KOPT-K1 (cell line): ENCODE measurements around the gene NFYA.

Source experiments
- H3K27ac ChIP-seq: fragments of 200-600 bp; sonication (generic); 2 replicates; pipeline ENCODE4 v1.5.1; 2016; ENCODE audit warnings: antibody characterized with exemption, mild to moderate bottlenecking, low read depth, low read length; ENCODE audit not compliant: poor library complexity, severe bottlenecking
- H3K36me3 ChIP-seq: fragments of 200-600 bp; sonication (generic); 2 replicates; pipeline ENCODE4 v1.5.1; 2017; ENCODE audit warnings: antibody characterized with exemption, mild to moderate bottlenecking, low read length, moderate library complexity; ENCODE audit not compliant: insufficient read depth
- H3K9me3 ChIP-seq: fragments of 200-600 bp; sonication (generic); 2 replicates; pipeline ENCODE4 v1.5.1; 2017; ENCODE audit warnings: antibody characterized with exemption, low read length, mild to moderate bottlenecking; ENCODE audit not compliant: insufficient read depth, poor library complexity, severe bottlenecking

NFYA gene

DNA sequence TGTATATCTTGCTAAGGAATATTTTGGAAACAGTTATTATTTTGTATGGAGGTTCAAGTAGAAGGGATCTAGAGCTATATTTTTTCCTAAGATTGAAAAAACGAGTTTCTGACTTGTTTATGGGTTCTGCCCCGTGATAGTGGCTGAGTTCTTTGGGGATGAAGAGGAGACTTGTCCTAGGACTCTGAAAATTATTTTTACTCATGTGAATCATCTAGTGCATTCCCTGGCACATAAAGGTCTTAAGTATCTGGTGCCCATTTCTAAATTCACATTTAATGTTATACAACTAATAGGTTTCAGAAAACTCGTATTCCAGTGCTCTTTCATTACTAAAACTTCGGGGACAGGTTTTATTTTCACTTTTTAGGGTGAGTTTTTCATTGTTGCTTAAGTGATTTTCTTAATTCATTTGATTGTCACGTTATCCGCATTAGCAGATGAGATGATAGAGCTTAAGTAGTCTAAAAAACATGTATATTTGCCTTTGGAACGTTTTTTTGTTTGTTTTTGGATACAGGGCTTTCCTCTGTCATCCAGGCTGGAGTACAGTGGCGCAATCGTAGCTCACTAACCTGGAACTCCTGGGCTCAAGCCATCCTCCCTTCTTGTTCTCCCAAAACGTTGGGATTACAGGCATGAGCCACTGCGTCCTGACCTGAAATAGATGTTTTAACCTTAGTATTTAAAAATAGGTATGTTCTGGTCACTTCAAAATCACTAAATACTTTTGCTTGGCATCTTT is 2.1 kb downstream of the NFYA start:
- no peaks in the 10 kb centered on the region for H3K9me3 ChIP-seq
- H3K36me3 ChIP-seq = peaks cover 48% of the 10 kb centered on the region
- peak overlapping the region; percentile 94 for H3K27ac ChIP-seq

DNA sequence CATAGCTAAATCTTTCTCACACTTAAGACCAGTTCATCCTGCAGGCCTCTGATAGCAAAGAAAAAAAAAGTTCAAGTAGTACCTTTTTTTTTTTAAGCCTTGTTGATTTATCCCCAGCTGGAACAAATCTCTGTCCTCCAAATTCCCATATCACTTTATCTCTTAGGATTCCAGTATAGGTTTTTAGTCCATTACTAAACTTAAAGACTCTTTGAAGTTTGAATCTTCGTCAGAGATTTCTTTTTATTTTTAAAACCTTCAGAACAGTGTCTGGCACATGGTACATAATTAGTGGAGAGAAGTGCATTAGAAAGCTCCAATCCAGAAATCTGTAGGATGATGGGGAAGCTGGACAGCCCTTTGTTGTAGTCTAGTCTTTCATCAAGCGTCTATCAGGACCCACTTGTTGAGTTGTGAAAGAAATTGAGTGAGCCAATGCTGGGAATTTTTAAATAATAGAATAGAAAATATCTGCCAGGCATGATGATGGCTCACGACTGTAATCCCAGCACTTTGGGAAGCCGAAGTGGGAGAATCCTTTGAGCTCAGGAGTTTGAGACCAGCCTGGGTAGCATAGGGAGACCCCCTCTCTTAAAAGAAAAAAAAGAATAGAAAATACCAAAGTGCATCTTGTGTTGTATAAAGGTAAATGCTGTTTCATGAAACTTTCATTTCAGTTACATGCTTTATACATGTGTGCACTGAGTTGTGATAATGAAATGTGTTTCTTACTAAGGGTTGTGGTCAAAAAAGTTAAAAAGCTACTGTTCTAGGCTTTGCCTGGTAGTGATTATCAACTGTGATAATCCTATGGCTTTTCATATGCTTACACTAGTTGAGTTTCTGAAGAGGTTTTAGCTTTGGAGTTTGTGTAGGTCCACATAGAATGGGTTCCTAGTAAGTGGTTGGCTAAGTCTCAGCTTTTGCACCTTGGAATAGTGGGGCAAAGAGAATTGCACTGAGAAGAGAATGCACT is 3.2 kb downstream of the NFYA start:
- Histone ChIP-seq H3K9me3 (no peaks in the 10 kb centered on the region), H3K27ac (no peak overlapping the region), H3K36me3 (peaks cover 55% of the 10 kb centered on the region)

DNA sequence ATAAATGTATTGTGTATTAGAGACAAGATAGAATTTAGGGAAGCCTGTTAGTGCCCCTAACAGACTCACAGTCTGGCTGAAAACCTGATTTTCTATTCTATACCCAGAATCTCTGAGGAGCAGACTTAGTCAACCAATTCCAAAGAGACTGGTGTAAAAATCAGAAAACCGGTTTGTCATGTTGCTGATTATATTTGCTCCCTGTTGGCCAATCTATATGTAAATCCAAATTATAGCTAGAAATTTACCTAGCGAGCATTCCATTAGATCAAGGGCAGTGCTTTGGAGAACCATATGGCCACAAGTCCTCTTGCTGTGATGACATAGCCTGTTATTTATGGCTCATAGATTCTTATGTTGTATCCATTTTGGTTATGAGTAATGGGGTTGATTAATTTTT is 4.8 kb downstream of the NFYA start:
- Histone ChIP-seq H3K9me3 (no peaks in the 10 kb centered on the region), H3K27ac (no peak overlapping the region), H3K36me3 (peaks cover 71% of the 10 kb centered on the region)

DNA sequence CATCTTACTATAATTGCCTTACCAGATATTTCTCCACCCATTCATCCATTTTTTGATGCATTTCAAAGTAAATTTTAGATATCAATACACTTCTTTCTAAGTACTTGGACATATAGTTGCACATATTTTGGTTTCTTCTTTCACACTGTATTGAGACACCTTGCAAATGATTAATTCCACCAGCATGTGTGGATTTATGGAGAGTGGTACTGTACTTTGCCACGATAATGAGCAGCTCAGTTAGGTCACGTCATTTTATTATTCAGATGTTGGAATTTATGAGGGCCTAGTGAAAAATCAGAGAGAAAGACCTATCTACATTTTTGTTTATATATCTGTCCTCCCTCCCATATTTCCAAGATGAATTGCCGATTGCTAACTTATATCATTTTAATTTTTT is 5.3 kb downstream of the NFYA start:
- H3K27ac ChIP-seq = no peak overlapping the region
- peaks cover 77% of the 10 kb centered on the region for H3K36me3 ChIP-seq
- no peaks in the 10 kb centered on the region for H3K9me3 ChIP-seq

DNA sequence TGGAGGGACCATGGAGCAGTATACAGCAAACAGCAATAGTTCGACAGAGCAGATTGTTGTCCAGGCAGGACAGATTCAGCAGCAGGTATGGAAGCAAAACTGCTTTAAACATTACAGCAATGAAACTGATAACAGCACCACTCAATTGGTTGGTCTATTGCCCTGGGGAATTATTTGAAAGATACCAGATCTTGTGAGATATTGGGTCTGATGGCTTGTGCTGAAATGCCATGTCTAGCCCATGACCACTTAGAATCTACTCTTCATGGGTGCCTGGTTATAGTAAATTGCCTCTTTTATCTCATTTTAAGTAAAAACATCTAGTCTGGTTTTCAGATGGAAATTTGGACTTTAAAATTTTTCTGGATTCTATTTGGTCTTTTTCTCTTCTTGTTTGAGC is 6.3 kb downstream of the NFYA start:
- Histone ChIP-seq H3K9me3 (no peaks in the 10 kb centered on the region), H3K36me3 (peaks cover 86% of the 10 kb centered on the region), H3K27ac (no peak overlapping the region)

GRCh38 chr6:41080621-41081020 is 7.8 kb downstream of the NFYA start:
- Histone ChIP-seq H3K9me3 (no peaks in the 10 kb centered on the region), H3K36me3 (peaks cover 88% of the 10 kb centered on the region), H3K27ac (no peak overlapping the region)

DNA sequence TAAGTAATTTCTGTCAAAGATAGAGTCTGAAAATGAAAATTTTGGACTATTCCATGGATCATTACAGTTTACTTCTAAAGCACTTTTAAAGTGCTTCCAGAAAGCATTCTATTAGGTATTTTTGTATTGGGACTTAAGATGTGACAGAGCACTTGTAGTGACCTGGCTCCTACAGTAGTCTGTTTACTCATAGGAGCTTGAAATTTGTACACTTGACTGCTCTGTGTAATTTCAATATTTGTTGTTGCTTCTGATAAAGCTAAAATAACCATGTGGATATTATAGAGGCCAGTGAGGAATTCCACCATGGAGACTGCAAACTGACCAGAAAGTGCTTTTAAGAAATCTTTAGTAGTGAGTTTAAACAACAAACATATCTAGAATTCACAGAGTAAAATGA is 10.3 kb downstream of the NFYA start:
- no peaks in the 10 kb centered on the region for H3K9me3 ChIP-seq
- peaks cover 96% of the 10 kb centered on the region for H3K36me3 ChIP-seq
- H3K27ac ChIP-seq = no peak overlapping the region

- H3K27ac ChIP-seq = no peak overlapping the region
- no peaks in the 10 kb centered on the region for H3K9me3 ChIP-seq
- H3K36me3 ChIP-seq = peaks cover 100% of the 10 kb centered on the region
Observed at GRCh38 chr6:41085182-41085581, 12.4 kb downstream of the NFYA start.

DNA sequence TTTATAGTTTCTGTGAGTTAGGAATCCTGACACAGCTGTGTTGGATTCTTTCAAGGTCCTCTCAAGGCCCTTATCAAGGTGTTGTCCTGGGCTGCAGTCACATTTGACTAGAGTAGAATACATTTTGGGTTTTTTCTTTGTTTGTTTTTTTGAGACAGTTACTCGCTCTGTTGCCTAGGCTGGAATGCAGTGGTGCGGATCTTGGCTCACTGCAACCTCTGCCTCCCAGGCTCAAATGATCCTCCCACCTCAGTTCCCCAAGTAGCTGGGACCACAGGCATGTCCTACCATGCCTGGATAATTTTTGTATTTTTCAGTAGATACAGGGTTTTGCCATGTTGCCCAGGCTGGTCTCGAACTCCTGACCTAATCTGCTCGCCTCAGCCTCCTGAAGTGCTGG is 15.7 kb downstream of the NFYA start:
- Histone ChIP-seq H3K36me3 (peaks cover 100% of the 10 kb centered on the region), H3K27ac (no peak overlapping the region), H3K9me3 (no peaks in the 10 kb centered on the region)

DNA sequence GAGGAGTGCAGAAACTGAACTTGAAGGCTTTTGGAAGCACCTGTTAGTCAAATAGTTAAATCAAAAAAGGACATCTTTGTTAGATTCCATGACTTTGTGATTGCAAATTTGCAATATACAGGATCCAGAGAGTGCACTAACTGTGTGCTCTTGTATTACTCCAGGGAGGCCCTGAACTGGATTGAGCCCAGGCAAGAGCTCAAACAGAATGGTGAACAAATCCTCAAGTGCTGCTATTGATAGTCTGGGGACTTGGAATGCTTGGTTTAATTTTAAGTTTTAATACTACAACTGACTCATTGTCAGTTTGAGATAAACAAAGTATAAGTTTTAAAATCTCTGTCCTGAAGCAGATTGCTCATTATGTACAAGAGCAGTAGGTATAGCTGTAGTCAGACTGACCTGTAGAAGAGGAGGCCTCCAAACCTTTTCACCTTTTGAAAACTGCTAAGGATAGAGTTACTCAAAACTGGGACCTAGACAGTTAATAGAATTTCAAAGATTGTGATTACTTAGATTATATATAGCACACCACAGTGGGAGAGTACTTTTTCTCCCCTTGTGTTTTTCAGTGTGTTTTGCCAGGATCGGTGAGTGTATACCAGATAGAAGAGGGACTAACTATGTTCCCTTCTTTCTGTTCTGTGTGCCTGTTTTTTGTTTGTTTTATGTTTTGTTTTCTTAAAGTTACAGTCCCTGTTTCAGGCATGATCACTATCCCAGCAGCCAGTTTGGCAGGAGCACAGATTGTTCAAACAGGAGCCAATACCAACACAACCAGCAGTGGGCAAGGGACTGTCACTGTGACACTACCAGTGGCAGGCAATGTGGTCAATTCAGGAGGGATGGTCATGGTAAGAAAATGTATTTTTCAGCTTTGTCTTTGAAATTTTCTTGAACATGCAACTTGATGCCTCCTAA is 18.3 kb downstream of the NFYA start:
- Histone ChIP-seq H3K36me3 (peaks cover 100% of the 10 kb centered on the region), H3K27ac (no peak overlapping the region), H3K9me3 (no peaks in the 10 kb centered on the region)

- Histone ChIP-seq H3K9me3 (no peaks in the 10 kb centered on the region), H3K27ac (no peak overlapping the region), H3K36me3 (peaks cover 100% of the 10 kb centered on the region)
Observed at GRCh38 chr6:41092421-41093140, 19.8 kb downstream of the NFYA start.

DNA sequence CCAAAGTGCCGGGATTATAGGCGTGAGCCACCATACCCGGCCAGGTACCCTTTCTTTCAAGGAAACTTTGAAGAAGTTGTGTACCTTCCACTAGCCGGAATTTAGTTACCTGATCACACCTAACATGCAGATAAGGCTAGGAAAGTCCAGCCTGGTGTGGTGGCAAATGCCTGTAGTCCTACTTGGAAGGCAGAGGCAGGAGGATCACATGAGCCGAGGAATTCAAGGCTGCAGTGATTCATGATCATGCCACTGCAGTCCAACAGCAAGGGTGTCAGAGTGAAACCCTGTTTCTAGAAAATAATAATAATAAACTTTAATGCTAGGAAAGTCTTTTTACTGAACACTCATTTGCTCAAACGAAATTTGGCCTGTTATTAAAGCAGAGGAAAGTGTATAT is 21.0 kb downstream of the NFYA start:
- Histone ChIP-seq H3K9me3 (no peaks in the 10 kb centered on the region), H3K36me3 (peaks cover 100% of the 10 kb centered on the region), H3K27ac (no peak overlapping the region)

- Histone ChIP-seq H3K36me3 (peaks cover 98% of the 10 kb centered on the region), H3K9me3 (no peaks in the 10 kb centered on the region), H3K27ac (no peak overlapping the region)
Observed at GRCh38 chr6:41097467-41098090, 24.8 kb downstream of the NFYA start.

GRCh38 chr6:41098366-41098765 is 25.6 kb downstream of the NFYA start:
- no peak overlapping the region for H3K27ac ChIP-seq
- peaks cover 92% of the 10 kb centered on the region for H3K36me3 ChIP-seq
- H3K9me3 ChIP-seq = no peaks in the 10 kb centered on the region
